Posterior vena cava (tissue), 2 donors: ENCODE data around the gene SH3RF2. TPM values are rescaled to one million over a fixed set of nuclear protein-coding genes. Genes with fewer than 3 reads are reported as not detected.

Source experiments
- DNase-seq: peaks from one replicate; pipeline ENCODE4 v3.0.0-alpha.2; 2020; ENCODE audit warnings: low spot score
- intact Hi-C, 2 donors: fragments of 100-400 bp; cut with DNase I; formaldehyde crosslinking; loops; one replicate each; pipeline versions ENCODE4 v1.14.1 to v1.14.2; 2022 to 2023
- total RNA-seq, 2 donors: library from RNA; stranded (reverse); fragmentation: NEBNext Ultra II Directional; extraction: Animal tissue kit (Norgen Biotek cat#: 25700); gene quantifications; one replicate each; pipeline ENCODE4 v1.2.1, GENCODE V29; 2021
- donor health status: DM: yes; HTN: yes; CAD: no.
- donor health status: DM: yes; HTN: yes; CAD: no.

The SH3RF2 gene
- total RNA-seq, 2 donors from 2014 or later, result 2.1 to 4.5 TPM

DNA sequence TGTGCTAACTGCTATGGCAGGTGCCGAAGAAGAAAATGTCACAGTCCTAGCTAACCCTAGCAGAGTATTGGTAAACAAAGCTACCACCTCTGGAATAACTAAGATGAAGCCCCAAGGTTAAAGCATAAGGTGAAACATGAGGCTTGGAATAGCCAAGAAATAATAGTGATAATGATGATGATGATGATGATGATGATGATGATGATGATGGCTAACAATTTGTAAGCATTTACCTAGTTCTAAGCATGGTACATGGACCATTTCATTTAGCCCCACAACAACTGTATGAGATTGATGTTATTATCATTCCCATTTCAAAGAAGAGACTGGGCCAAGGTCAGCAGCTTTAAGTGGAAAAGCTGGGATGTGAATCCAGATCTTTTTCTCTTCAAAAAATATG, 35.3 kb downstream of the SH3RF2 start:
- intact Hi-C loops, result no loop called here
- no peak for DNase-seq

DNA sequence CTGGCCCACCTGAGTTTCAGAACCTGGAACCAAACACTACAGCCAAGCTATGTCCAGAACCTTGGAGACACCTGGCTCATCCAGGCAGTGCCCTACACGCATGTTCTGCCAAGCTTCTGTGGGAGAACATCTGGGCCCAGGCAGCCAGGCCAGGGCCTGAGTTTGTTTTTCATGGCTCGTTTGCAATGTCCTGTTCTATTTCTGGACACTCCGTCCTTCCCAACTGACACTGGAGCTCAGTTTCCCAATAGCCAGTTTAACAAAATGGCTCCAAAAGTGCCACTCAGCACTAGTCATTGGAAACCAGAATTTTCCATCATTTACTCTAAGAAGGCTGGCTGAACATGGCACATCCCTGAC, 38.6 kb downstream of the SH3RF2 start:
- intact Hi-C loops, result no loop called here
- no peak for DNase-seq

- intact Hi-C loops, result no loop called here
Measured at GRCh38 chr5:145975361-145976066, 39.1 kb downstream of the SH3RF2 start.

DNA sequence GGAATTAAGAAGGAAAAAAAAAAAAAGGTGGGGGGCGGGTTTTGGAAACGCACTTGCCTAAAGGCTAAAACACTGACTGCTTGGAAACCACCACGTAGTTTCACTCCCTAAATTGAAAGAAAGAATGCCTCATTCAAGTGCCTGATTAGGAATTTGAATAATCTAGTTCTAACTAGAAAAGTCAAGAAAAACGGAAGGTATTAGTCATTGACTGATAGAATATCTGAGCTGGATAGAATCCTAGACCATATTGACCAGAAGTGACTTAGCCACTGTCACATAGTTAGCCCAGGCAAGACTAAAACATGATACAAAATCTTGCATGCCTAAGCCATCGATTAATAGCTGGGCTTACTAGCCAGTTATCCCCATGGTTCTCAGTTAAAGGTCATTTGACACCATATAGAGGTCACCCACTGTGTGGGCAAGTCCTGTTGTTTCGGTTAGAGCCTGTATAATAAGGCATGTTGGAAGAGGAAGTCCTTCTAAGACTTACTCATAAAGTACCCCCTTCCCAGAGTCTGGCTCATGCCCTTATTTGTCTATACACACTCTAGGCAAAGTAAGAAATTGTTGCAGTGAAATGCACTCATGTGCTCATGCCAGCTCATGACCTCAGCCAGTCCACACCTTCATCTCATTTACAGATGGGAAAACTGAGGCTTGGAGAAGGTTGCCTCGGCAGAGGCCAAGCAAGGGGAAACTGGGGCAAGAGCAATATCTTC, 40.2 kb downstream of the SH3RF2 start:
- DNase-seq, result no peak
- intact Hi-C loops, result no loop called here

More at GRCh38 chr5:145975361-145976066, 39.1 kb downstream of the SH3RF2 start:
- no peak for DNase-seq

GRCh38 chr5:145978171-145978570, 41.8 kb downstream of the SH3RF2 start:
- intact Hi-C loops, result no loop called here
- no peak for DNase-seq

- no peak for DNase-seq
- intact Hi-C loops, result no loop called here
Measured at GRCh38 chr5:145978708-145979107, 42.3 kb downstream of the SH3RF2 start.

DNA sequence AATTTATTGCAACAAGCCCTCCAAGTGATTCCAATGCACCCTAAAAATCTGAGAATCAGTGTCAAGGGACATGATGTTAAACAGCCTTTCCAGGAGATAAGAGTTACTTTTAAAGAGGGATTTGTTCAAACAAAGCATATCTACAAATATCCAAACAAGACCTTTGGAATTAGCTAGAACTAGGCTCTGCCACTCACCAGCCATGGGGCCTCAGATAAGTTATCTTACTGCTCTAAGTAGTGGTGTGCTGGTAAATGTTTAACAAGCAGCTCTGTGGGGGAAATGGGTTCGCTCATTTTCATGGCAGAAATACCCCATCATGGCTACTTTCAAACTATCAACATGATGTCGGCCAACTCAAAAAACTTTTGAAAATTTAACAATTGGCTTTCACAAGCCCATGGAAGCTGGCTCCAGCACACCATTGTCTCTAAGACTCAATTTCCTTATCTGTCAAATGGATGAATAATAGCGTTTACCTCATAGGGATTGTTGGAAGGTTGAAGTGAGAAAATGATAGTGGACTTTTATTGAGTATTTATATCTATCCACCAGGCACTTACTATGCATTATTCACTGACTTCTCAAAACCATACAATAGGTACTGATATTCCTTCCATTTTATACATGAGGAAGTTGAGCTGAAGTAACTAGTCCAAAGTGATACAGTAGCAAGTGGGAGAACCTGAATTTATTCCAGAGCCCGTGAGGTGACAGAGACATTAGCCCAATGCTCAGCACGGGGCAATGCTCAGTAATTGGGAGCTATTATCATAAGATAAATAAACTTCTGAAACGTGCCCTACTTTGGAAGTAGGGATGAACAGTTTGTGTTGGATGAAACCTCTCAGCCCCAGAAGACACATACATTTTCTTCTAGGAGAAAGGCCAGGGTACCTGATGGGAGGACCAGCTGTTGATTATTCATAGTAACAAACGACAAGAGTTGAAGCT, 43.2 kb downstream of the SH3RF2 start:
- no peak for DNase-seq
- intact Hi-C loops, result loop anchor here in 1 of 2 donors (5.0 kb wide), 1 partner anchor 1842 kb away; no protein-coding TSS in a partner anchor

DNA sequence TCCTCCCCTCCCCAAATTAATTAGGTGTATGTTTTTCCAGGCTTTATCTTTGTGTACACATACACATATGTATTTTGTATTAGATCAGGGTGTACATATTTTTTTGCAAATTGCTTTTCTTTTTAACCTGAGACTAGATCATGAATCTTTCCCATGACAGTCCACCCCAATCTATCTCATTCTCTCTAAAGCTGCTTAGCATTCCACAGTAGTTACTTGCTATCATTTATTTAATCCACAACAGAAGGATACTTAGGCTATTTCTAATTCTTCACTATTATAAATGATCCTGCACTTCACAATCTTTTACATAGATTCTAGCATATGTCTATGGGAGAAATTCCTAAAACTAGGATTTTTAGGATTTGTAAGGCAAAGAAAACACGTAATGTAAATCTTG, 43.9 kb downstream of the SH3RF2 start:
- no peak for DNase-seq
- intact Hi-C loops, result loop anchor here in 1 of 2 donors (5.0 kb wide), 1 partner anchor 1843 kb away; no protein-coding TSS in a partner anchor

- no peak for DNase-seq
- intact Hi-C loops, result loop anchor here in 1 of 2 donors (5.0 kb wide), 1 partner anchor 1843 kb away; no protein-coding TSS in a partner anchor
Measured at GRCh38 chr5:145980718-145981117, 44.3 kb downstream of the SH3RF2 start.

GRCh38 chr5:145981589-145982571, 45.5 kb downstream of the SH3RF2 start:
- DNase-seq, result no peak
- intact Hi-C loops, result loop anchor here in 1 of 2 donors (5.0 kb wide), 1 partner anchor 1845 kb away; no protein-coding TSS in a partner anchor

GRCh38 chr5:145982572-145983318, 46.4 kb downstream of the SH3RF2 start:
- intact Hi-C loops, result loop anchor here in 1 of 2 donors (5.0 kb wide), 1 partner anchor 1845 kb away; no protein-coding TSS in a partner anchor
- no peak for DNase-seq

- intact Hi-C loops, result loop anchor here in 1 of 2 donors (5.0 kb wide), 1 partner anchor 1846 kb away; no protein-coding TSS in a partner anchor
- no peak for DNase-seq
Measured at GRCh38 chr5:145983446-145983845, 47.1 kb downstream of the SH3RF2 start.

GRCh38 chr5:145984072-145984471, 47.7 kb downstream of the SH3RF2 start:
- DNase-seq, result no peak
- intact Hi-C loops, result loop anchor here in 1 of 2 donors (5.0 kb wide), 1 partner anchor 1847 kb away; no protein-coding TSS in a partner anchor

DNA sequence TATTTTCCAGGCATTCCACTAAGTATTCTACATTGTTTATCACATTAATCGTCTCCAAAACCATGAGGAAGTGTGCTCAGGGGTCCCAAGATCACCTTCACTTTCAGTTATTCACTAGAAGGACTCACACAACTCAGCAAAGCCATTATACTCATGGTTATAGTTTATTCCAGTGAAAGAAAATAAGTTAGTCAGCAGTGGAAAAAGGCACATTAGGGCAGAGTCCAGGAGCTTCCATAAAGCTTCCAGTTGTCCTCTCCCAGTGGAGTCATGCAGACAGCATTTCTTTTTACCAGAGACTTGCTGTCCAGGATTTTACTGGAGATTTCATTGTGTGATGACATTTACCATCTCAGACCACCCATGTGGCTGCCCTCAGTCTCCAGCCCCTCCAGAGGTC, 51.5 kb downstream of the SH3RF2 start:
- no peak for DNase-seq
- intact Hi-C loops, result no loop called here

DNA sequence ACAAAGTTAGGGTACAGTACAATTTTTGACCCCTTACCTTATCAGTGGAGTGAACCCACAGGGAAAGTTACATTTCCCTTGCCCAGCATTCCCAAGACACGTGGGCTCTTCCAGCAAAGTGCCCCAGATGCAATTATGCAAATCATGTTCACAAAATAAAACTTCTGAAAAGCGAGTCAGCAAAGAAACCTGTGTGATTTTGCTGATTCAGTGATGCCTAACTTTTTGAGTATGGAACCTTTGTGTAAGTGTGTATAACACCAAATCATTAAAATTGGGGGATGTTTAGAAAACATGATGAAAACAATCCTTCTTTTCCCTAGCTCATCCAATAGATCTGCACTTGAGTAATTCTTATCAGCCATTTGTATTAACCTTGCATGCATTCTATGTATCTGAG, 52.6 kb downstream of the SH3RF2 start:
- intact Hi-C loops, result no loop called here
- DNase-seq, result no peak

DNA sequence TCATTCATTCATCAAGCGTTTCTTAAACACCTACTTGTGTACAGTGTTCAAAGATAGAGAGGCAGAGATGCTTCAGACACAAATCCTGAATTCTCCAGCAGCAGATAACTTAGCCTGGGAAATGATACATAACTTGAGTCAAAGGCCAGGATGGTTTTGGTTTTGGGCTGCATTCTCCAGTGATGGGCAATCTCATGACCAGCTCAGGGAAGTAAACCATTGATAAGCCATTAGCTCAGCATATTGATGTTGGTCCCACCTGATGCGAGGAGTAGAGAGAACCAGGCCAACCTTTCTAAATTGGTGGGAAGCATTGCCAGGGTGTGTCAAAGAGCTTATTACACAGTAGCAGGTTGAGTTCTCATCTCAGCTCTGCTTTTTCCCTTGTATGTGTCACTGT, 53.0 kb downstream of the SH3RF2 start:
- DNase-seq, result no peak
- intact Hi-C loops, result no loop called here

DNA sequence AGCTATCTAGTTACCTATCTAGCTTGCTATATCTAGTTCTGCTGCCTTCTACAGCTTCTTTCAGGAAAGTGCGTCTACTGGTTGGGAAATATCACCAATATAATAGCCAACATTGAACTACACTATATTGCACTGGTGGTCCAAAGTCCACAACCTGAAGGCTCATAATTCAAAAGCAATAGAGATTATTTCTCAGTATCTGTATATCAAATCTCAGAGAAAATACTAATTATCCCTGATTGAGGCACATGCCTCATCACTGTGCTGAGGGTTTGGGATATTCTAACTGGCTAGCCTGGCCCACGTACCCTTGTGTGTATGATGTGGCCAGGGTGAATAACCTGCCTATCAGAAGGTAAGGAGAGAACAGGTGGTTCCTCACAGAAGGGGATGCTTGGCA, 53.8 kb downstream of the SH3RF2 start:
- DNase-seq, result no peak
- intact Hi-C loops, result no loop called here
